ENCODE results near the gene BCDIN3D.
"Not testable (repeated sequence)": the region's sequence is repeated elsewhere in the genome, so short reads cannot be mapped to it uniquely, and the experiment has no call there.

The BCDIN3D gene

DNA sequence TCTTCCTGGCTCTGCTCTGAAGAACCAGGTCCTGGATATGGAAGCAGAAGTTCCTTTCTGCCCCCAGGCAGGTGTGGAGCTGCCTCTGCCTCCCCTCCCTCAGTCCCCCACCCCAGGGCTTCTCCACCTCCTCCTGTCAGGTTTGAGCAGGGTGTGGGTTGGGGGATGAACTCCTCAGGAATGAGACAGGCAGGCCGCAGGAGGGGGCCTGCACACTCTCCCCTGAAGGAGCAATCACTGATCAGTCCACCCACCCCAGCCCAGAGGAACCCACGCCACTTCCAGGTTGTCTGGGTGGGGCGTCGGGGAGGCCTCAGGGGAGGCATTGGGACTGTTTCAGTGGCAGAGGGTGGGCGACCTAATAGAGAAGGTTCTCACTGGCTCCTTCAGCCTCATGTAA lies 34.2 kb upstream of the BCDIN3D start:
- DNase-seq (ENCODE audit: extremely low read depth in 1 of 2, low read depth in 1 of 2), result no peak

DNA sequence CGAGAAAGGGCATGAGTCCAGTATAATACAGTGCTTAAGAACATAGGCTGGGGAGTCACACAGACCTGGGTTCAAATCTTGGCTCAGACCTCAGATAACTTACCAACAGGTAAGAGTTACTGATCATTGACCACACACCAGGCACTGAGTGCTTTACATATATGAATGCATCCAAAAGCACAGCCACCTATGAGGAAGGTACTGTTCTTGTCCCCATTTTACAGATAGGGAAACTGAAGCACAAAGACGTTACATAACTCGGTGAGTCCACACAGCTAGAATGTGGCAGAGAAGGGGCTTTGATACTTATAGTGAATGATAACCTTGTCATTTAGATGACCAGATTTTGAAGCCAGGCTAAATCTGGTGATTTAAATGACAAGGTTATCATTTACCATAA lies 33.2 kb upstream of the BCDIN3D start:
- no peak for DNase-seq (ENCODE audit: extremely low read depth in 1 of 2, low read depth in 1 of 2)

DNA sequence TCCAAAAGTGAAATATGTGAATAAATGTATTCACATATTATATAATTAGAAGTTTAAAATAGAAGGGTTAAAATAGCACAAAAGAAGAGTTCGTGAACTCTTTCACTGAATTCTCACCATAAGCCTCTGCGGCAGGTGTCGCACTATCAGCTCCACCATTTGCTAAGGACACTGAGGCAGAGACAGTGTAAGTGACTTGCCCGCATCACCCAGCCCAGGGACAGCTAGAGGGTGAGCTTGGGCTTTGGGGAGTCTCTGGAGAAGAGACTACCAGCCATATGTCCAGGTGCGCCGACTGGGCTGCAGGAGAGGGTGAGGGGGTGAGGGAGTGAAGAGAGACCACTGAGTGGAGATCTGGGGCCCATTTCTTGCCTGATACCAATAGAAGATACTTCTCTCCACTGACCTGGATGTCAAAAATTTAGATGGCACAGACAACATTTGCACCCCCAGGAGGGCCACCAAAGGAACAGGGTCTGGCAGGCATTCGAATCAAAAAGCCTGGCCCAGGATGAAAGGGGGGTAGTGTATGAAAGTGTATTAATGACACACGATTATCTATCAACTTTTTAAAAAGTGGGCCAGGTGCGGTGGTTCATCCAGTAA lies 32.3 kb upstream of the BCDIN3D start:
- DNase-seq (ENCODE audit: extremely low read depth in 1 of 2, low read depth in 1 of 2), result no peak

DNA sequence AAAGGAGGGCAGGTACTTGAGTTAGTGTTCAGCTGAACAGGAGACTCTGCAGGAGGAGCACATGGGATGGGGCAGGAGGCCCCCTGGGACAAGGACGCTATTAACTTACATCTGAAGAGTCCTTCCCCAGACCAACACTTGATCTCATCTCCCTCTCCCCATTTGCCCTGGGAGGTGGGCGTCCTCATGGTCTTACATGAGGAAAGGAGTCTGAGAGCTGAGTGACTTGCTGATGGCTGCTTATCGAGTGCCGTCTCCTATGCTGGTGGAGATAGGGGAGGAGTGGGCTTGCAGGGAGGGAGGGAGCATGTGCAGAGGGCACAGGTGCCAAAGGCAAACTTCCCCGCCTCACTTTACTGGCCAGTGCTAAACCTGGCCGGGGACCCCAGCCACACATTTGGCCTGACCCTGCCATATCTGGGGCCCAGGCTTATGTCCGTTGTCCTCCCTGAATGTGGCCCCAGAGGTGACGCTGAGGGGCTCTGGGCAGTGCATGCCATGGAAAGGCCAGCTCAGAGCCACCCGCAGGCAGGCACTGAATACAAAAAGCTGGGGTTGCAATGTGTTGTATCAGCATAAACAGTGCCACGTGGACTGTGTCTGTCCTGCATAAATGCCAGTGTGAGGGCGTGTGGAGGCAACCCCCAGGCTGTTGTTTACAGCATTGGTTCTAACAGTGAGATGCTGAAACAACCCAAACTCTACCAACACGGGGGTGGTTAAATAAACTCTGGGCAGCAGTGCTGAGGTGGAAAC lies 31.4 kb upstream of the BCDIN3D start:
- DNase-seq (ENCODE audit: extremely low read depth in 1 of 2, low read depth in 1 of 2), result no peak

DNA sequence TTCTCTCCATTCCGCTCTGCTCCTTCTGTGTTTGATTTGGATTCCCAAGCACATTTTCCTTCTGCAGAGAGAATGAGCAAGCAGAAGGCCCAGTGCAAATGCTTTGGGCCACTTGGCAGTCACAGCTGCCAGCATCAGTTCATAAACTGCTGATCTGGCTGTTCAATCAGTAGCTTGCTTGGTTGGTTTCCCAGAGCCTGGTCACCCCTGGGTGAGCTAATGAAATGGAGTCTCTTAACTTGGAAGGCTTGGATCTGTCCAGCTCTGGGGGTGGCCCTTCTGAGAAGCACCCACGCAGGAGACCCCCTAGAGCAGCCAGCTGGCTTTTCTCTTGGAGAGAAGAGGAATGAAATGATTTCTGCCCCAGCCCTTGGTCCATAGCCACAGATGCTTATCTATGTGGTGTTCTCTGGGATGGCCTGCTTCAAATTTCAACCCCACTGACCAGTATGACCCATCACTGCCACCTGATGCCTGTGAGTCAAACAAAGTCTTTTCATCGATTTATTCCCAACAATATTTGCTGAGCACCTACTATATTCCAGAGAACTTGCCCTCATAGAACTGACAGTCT lies 30.5 kb upstream of the BCDIN3D start:
- no peak for DNase-seq (ENCODE audit: extremely low read depth in 1 of 2, low read depth in 1 of 2)

DNA sequence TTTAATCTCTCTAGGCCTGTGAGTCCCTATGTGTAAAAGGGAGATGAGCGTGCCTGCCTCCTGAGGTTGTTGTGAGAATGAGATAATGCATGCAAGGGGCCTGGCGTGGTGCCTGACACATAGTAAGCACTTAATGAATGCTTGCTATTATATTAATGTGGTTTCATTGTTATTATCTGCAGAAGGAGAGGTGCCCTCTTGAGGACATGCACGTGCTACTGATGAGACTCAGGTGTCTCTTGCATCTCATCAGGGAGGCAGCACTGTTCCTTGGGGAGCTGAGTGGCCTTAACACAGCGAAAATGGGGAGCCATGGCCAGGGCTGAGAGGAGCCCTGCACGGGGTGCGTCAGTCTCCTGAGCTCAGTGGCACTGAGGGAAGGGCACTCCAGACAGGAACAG lies 29.9 kb upstream of the BCDIN3D start:
- DNase-seq (ENCODE audit: extremely low read depth in 1 of 2, low read depth in 1 of 2), result no peak

DNA sequence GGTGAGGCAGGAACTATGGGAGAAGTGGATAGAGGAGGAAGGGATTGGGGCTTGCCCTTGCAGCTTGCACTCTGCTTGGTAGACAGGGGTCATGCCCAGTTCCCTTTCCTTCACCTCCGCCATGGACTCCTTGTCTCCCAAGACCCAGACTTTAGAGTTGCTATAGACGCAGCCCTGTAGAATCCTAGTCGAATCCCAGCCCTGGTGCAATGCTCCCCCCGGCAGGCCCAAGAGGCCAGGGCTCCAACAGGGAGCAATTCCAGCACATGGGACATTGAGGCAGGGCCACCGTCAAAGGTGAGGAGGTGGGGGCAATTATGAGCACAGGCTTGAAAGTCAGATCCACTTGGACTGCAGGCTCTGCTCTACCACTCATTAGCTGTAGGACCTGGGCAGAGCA lies 29.5 kb upstream of the BCDIN3D start:
- DNase-seq (ENCODE audit: extremely low read depth in 1 of 2, low read depth in 1 of 2), result no peak

DNA sequence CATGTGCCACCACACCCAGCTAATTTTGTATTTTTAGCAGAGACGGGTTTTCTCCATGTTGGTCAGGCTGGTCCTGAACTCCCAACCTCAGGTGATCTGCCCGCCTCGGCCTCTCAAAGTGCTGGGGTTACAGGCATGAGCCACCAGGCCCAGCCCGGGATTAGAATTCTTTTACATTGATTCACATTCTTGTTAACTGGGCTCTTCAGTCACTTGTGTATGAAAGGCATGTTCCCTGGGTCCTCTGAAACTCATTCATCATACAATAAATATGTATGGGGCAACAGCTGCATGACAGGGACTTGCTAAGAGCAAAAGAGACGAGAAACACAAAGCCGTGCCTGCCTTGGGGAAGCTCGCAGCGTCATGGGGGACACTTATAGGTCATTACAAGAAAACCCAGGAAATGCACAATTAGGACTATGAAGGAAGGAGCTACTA lies 28.9 kb upstream of the BCDIN3D start:
- not testable (repeated sequence) for DNase-seq (ENCODE audit: extremely low read depth in 1 of 2, low read depth in 1 of 2)

DNA sequence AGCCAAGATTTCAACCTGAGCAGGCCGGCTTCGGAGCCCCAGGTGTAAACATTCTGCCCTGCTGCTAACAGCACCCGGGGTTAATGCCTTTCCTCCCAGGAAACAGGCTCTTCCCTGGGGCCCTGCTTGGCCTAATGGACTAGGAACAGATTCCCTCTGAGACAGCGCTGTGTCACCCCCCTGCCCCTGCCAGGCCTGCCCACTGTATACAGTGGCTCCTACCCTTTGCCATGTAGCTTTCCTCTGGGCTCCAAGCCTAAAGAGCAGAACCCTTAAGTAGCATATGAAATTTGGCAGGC lies 28.3 kb upstream of the BCDIN3D start:
- DNase-seq (ENCODE audit: extremely low read depth in 1 of 2, low read depth in 1 of 2), result no peak

DNA sequence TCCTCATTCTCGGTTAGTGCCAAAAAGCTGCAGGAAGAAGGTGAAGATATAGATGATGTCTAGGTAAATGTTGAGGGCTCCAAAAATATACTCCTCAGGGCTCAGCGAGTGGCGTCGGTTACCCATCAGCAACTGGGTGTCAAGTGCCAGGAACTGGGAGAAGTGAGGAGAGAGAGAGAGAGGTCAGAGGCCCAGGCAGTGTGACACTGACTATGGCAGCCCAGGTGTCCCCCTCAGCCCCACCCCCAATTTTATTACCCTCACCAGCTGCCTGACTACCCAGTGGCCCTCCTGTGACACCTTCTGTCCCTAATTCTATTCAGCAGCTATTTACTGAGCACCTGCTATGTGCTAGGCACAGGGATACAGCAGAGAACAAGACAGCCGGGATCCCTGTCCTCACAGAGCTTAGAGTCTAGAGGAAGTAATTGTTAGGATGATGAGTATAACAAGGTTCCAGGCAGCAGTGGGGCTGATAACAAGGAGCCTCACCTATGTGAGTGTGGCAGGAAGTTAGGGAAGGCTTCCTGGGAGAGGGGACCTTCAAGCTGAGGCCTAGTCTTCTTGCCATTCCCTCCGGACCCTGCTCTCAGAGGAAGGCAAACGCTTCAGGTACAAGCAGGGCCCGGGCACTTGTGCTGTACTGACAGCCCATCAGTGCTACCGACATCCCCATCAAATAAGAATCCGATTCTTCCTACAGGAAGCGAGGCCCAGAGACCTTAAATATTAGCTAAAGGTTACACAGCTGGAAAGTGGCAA lies 27.8 kb upstream of the BCDIN3D start:
- DNase-seq (ENCODE audit: extremely low read depth in 1 of 2, low read depth in 1 of 2), result no peak

DNA sequence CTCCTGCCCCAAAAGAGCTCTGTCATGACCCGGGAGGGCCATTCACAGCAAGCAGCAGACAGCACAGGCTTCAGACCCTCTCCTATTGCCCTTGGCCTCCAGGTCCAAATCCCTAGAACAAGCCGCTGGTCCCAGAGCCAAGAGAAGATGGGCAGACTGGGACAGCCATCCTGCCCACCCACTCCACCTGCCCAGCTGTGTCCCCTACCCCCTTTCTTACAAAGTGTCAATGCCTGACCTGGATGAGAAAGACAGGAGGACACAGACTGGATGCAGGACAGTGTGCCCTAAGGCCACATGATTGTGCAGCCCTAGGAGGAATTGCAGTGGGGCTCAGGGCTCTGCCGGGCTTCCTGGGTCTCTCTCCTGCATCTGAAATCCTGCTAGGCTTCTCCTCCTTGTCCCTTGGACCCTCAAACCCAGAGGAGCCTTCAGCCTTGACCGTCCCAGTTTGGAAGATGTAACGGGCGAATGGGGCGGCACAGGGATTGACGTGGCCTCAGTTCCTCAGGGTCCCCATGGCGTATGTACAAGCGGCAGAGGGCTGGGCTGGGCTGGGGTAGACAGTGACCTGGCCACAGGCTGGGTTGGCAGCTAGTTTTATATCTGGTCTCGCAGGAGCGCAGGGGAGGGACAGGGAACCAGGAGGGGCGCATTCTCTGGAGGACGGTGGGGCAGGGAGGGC lies 27.1 kb upstream of the BCDIN3D start:
- DNase-seq (ENCODE audit: extremely low read depth in 1 of 2, low read depth in 1 of 2), result no peak

DNA sequence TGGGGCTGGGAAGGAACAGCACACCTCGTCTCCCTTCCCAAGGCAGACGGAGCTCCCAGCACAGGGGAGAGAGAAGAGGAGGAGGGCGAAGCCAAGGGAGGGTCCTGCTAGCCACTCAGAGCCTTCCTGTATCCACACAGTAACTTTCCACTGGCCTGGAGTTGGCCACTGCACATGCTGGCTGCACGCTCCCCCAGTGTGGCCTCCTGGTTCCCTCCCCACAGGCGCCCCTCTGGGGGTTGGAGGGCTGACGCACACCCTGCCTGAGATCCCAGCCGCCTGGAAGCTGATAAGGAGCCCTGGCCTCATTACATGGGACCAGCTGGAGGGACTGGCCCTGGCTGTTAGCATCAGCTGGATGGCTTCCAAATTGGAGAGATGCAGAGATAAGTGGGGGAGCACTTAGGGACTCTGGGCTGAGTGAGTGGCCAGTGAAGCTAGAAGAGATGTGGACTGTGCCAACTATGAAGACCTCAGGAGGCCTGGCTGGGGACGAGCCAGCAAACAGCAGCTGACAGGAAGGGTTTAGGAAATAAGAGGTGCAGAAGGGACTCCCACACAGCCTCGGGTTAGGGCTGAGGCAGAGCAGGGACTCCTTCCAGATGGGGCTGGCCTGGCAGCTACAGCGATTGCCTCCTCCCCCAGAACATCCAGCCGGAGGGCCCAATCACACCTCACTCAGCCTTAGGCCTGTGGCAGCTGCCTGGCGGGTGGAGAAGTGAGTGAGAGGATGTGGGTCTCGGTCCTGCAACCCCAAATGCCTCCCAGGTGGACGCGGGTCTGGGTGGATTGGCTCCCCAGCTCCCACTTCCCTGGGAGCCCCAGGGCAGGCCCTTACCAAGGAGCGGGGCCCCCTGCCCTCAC lies 26.3 kb upstream of the BCDIN3D start:
- DNase-seq (ENCODE audit: extremely low read depth in 1 of 2, low read depth in 1 of 2), result no peak

DNA sequence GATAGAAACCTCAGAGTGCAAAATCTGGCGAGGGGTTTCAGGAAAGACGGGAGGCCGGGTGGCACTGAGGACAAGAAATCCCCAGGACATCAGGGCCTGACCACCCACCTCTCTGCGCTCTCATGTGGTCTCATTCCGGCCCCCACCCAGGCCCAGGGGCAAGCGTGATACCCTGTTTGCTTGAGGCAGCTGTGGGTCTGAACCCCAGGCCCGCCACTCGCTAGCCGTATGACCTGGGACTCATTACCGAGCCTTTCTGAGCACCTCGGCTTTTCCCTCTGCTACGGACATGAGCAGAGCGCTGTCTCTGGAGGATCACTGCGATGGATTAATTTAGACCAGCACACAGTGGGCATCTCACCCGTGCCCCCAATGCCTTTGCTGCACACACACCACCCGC lies 25.5 kb upstream of the BCDIN3D start:
- no peak for DNase-seq (ENCODE audit: extremely low read depth in 1 of 2, low read depth in 1 of 2)

DNA sequence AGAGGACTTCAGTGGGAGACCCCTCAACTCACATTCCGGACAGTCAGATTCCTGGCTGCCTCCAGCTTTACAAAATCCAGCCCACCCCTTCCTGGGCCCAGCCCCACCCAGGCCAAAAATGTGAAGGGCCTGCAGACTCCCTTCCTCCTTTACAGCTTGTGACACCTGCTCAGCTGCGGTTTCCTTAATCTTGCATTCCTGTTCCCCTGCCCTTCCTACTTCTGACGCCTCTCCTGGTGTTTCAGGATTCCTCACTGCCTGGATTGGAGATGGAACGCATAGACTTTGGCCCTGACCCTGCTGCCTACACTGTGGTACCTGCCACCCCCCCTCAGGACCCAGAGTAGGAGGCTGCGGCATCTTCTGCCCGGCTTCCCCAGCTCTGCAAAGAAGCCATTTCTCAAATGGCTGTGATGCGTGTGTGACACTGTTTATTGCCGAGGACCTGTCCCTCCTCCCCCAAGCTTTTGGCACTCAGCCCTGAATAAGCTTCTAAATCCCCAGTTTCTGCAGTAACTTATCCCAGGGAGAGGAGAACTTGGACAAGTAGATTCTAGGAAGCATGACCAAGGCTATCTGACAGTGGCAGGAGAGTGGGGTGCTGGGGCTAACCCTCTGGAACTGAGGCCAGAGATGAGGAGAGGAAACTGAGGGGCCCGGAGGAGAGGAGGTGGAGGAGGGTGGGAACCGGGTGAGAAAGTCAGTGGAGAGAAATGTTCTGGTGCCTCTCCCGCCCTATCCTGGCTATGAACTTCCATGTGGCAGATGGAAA lies 24.9 kb upstream of the BCDIN3D start:
- DNase-seq (ENCODE audit: extremely low read depth in 1 of 2, low read depth in 1 of 2), result no peak

DNA sequence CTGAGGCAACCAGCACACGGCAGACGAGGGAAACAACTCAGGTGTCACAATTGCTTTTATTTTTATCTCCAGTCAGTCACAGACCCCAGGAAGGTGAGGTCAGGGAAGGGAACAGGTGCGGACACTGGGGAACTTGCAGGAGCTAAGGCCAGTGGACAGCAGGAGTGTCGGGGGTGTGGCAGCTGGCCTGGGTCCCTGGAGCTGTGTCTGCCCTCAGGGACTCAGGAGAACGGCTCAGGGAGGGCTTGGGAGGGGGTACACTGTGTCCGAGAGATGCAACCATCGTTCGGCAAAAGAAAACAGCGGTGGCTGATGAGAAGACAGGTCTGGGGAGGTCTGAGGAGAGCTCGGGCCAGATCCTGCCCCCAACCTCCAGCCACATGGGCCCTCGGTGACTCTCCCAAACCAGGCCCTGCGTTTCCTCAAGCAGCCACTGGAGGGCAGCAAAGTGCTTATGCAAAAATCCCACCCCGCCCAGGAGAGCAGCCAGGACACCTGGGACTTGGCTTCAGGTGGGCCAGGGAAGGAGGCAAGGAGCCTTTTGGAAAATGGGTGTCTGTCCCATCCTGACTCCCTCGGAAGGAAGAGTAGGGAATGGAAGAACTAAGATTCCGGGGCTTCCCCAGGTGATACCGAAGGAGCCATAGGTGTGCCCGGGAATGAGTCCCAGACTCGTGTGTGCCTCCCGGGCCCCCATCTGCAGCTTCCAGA lies 24.1 kb upstream of the BCDIN3D start:
- DNase-seq (ENCODE audit: extremely low read depth in 1 of 2, low read depth in 1 of 2), result peak; percentile 36 to 55

DNA sequence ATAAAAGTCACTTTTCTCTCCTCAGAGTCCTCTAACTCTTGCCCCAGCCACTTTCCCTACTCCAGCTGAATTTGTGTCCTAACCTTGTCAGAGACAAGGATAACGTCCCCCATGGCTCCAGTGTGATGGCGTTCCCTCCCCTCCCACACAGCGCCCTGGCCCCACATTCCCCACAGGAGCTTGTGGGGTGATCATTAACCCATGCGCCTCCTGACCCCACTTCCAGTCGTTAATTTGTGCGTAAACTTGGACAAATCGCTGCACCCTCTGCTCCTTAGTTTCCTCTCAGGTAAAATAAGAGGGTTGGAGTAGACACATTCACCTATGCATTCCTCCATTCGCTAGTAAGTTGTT lies 22.9 kb upstream of the BCDIN3D start:
- no peak for DNase-seq (ENCODE audit: extremely low read depth in 1 of 2, low read depth in 1 of 2)

DNA sequence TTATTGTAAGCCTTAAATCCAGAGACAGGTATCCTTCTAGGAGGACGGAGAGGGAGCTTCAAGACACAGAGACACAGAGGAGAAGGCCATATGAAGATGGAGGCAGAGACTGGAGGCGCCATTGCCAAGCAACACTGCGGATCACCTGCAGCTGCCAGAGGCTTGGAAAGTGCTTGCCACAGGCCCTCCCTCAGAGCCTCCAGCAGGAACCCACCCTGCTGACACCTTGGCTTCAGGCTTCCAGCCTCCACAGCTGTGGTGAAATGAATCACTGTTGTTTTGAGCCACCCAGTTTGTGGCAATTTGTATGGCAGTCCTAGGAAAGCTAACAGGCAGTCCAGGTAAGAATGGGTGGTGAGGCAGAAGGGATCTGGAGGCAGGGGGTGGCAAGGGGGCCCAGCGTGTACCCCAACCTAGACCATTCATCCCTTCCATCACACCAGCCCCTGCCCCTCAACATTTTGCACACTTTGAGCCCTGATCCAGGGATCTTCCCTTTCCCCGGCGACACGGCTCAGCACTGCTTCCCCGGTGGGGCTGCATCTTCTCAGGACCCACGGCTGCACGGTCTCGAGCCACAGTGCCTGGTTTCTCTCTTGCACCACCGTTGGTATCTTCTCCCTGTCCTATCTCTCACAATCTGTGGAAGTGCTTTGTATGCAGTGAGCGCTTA lies 22.3 kb upstream of the BCDIN3D start:
- DNase-seq (ENCODE audit: extremely low read depth in 1 of 2, low read depth in 1 of 2), result no peak

DNA sequence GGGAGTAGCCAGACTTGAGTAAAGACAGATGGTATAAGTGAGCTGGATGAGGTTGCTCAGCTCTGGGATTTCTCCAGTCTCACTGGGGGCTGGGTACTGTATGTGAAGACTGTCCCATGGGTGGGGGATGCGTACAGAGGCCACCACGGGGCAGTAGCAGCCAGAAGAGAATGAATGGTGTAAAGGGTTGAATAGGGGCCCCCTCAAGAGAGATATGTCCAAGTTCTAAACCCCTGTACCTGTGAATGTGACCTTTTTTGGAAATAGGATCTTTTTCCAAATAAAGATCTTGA lies 21.8 kb upstream of the BCDIN3D start:
- no peak for DNase-seq (ENCODE audit: extremely low read depth in 1 of 2, low read depth in 1 of 2)
